ENCODE data around the gene ZFP82. TPM values are rescaled to one million over a fixed set of nuclear protein-coding genes. Genes with fewer than 3 reads are reported as not detected.

ZFP82 gene
- total RNA-seq, 2 donors from 2014 or later = 4.3 to 6.3 TPM

- Histone ChIP-seq H3K4me3 (peak overlapping the region; percentile 64 to 65), H3K36me3 (no peaks in the 10 kb centered on the region), H3K27me3 (replicated peaks; ENCODE audit: insufficient read depth) (no peaks in the 10 kb centered on the region), H3K27ac (peak overlapping the region; percentile 85 to 90), H3K4me1 (replicated peaks) (no peaks in the 10 kb centered on the region), H3K9me3 (no peaks in the 10 kb centered on the region)
- no peak for DNase-seq (ENCODE audit: low spot score)
- TF ChIP-seq POLR2A (IDR thresholded peaks at IDR 0.05) (no peak), POLR2AphosphoS5 (IDR thresholded peaks at IDR 0.05) (no peak), CTCF (IDR thresholded peaks at IDR 0.05) (no peak)
- WGBS = 28% methylated on average over 25 of the region's 25 CpGs
- intact Hi-C loops (cut with DNase I) = no loop called here
Measured at GRCh38 chr19:36417752-36418286, 625 bp downstream of the ZFP82 start.

- Histone ChIP-seq H3K36me3 (no peaks in the 10 kb centered on the region), H3K27ac (no peak overlapping the region), H3K27me3 (replicated peaks; ENCODE audit: insufficient read depth) (no peaks in the 10 kb centered on the region), H3K9me3 (no peaks in the 10 kb centered on the region), H3K4me3 (no peak overlapping the region), H3K4me1 (replicated peaks) (no peaks in the 10 kb centered on the region)
- intact Hi-C loops (cut with DNase I) = no loop called here
- TF ChIP-seq CTCF (IDR thresholded peaks at IDR 0.05) = no peak
- 93% methylated on average over 5 of the region's 5 CpGs for WGBS
- no peak for DNase-seq (ENCODE audit: low spot score)
Measured at GRCh38 chr19:36409841-36410240, 8.6 kb downstream of the ZFP82 start.

GRCh38 chr19:36408101-36408500 is 10.3 kb downstream of the ZFP82 start:
- Histone ChIP-seq H3K9me3 (no peaks in the 10 kb centered on the region), H3K27ac (no peak overlapping the region), H3K4me3 (no peak overlapping the region), H3K36me3 (no peaks in the 10 kb centered on the region), H3K27me3 (replicated peaks; ENCODE audit: insufficient read depth) (no peaks in the 10 kb centered on the region), H3K4me1 (replicated peaks) (no peaks in the 10 kb centered on the region)
- intact Hi-C loops (cut with DNase I) = no loop called here
- WGBS = 94% methylated on average over 3 of the region's 3 CpGs
- DNase-seq (ENCODE audit: low spot score) = no peak
- TF ChIP-seq POLR2A (IDR thresholded peaks at IDR 0.05) (no peak), CTCF (IDR thresholded peaks at IDR 0.05) (no peak), POLR2AphosphoS5 (IDR thresholded peaks at IDR 0.05) (no peak)

DNA sequence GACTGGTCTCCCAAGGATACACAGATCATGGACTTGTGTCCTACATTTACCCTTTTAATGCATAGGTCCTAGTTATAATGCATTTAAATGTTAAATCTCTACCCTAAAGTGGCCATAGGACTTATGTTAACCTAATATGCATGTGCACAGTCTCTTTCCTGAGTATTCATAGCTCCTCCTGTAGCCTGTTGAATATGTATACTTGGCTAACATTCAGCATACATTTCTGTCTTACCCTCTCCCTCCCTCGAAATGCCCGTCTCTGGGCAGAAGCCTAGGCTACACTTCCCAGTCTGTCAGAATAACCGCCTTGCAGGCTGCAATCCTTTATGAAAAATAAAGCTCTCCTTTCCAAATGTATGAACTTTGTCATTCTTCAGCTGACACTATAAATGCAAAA is 13.9 kb downstream of the ZFP82 start:
- intact Hi-C loops (cut with DNase I) = no loop called here
- Histone ChIP-seq H3K27ac (no peak overlapping the region), H3K4me3 (no peak overlapping the region), H3K9me3 (no peaks in the 10 kb centered on the region), H3K4me1 (replicated peaks) (no peaks in the 10 kb centered on the region), H3K36me3 (peaks cover 0 to 1% of the 10 kb centered on the region in 2 donors), H3K27me3 (replicated peaks; ENCODE audit: insufficient read depth) (no peaks in the 10 kb centered on the region)
- TF ChIP-seq POLR2AphosphoS5 (IDR thresholded peaks at IDR 0.05) = no peak
- no peak for TF ChIP-seq POLR2A (IDR thresholded peaks at IDR 0.05)
- TF ChIP-seq CTCF (IDR thresholded peaks at IDR 0.05) = no peak
- 100% methylated on average over 3 of the region's 3 CpGs for WGBS
- DNase-seq (ENCODE audit: low spot score) = no peak

- no peak for TF ChIP-seq CTCF (IDR thresholded peaks at IDR 0.05)
- TF ChIP-seq POLR2A (IDR thresholded peaks at IDR 0.05) = no peak
- TF ChIP-seq POLR2AphosphoS5 (IDR thresholded peaks at IDR 0.05) = no peak
- Histone ChIP-seq H3K27me3 (replicated peaks; ENCODE audit: insufficient read depth) (no peaks in the 10 kb centered on the region), H3K36me3 (peaks cover 0 to 5% of the 10 kb centered on the region in 2 donors), H3K27ac (no peak overlapping the region), H3K4me1 (replicated peaks) (no peaks in the 10 kb centered on the region), H3K4me3 (no peak overlapping the region), H3K9me3 (no peaks in the 10 kb centered on the region)
- intact Hi-C loops (cut with DNase I) = no loop called here
- DNase-seq (ENCODE audit: low spot score) = no peak
- WGBS = 96% methylated on average over 7 of the region's 7 CpGs
Measured at GRCh38 chr19:36401475-36401874, 17.0 kb downstream of the ZFP82 start.
